ENCODE results near the gene CUX1. TPM values are rescaled to one million over a fixed set of nuclear protein-coding genes. Genes with fewer than 3 reads are reported as not detected.

The CUX1 gene
- total and polyA plus RNA-seq, 12 donors = 34.5 to 176 (median 145) TPM

GRCh38 chr7:102055181-102055976 is 238.0 kb downstream of the CUX1 start:
- Histone ChIP-seq H3K4me1 (peaks cover 0 to 6% (median 2%) of the 10 kb centered on the region in 9 donors), H3K4me3 (no peak overlapping the region), H3K36me3 (no peaks in the 10 kb centered on the region), H3K27me3 (no peaks in the 10 kb centered on the region), H3K9me3 (peaks cover 0 to 35% (median 13%) of the 10 kb centered on the region in 11 donors), H3K27ac (no peak overlapping the region)
- intact Hi-C loops (cut with DNase I) = no loop called here
- WGBS, 2 donors = 92 to 95% methylated on average over 2 of the region's 2 CpGs
- DNase-seq = no peak
- no peak for TF ChIP-seq CTCF (IDR thresholded peaks at IDR 0.05)
- no peak for ATAC-seq

- TF ChIP-seq CTCF (IDR thresholded peaks at IDR 0.05) = no peak
- intact Hi-C loops (cut with DNase I) = no loop called here
- Histone ChIP-seq H3K27me3 (no peaks in the 10 kb centered on the region), H3K4me3 (no peak overlapping the region), H3K4me1 (peaks cover 5 to 25% (median 15%) of the 10 kb centered on the region in 9 donors), H3K27ac (no peak overlapping the region), H3K36me3 (no peaks in the 10 kb centered on the region), H3K9me3 (peaks cover 0 to 23% (median 4%) of the 10 kb centered on the region in 11 donors)
- ATAC-seq (no peak), DNase-seq (no peak)
- 79 to 83% methylated on average over 9 of the region's 9 CpGs for WGBS, 2 donors
Observed at GRCh38 chr7:102059524-102059923, 242.1 kb downstream of the CUX1 start.

- peak overlapping the region in 1 of 10 donors; percentile 22 for H3K27ac ChIP-seq
- ATAC-seq = no peak
- H3K4me1 ChIP-seq = peaks cover 5 to 28% (median 23%) of the 10 kb centered on the region in 9 donors
- H3K27me3 ChIP-seq = no peaks in the 10 kb centered on the region
- no peak for TF ChIP-seq CTCF (IDR thresholded peaks at IDR 0.05)
- peaks cover 0 to 9% (median 0%) of the 10 kb centered on the region in 11 donors for H3K9me3 ChIP-seq
- no peak overlapping the region for H3K4me3 ChIP-seq
- no peak for DNase-seq
- H3K36me3 ChIP-seq = peaks cover 0 to under 1% (median 0%) of the 10 kb centered on the region in 9 donors
- intact Hi-C loops (cut with DNase I) = no loop called here
- WGBS, 2 donors = 84 to 87% methylated on average over 11 of the region's 11 CpGs
Observed at GRCh38 chr7:102061354-102061945, 244.0 kb downstream of the CUX1 start.

GRCh38 chr7:102061981-102062390 is 244.6 kb downstream of the CUX1 start:
- H3K4me3 ChIP-seq = no peak overlapping the region
- H3K27ac ChIP-seq = peak overlapping the region in 1 of 10 donors; percentile 22
- intact Hi-C loops (cut with DNase I) = no loop called here
- ATAC-seq (no peak), DNase-seq (no peak)
- peaks cover 5 to 28% (median 23%) of the 10 kb centered on the region in 9 donors for H3K4me1 ChIP-seq
- H3K9me3 ChIP-seq = peaks cover 0 to 4% (median 0%) of the 10 kb centered on the region in 11 donors
- peaks cover 0 to 4% (median 0%) of the 10 kb centered on the region in 9 donors for H3K36me3 ChIP-seq
- no peaks in the 10 kb centered on the region for H3K27me3 ChIP-seq
- 90 to 91% methylated on average over 8 of the region's 8 CpGs for WGBS, 2 donors
- TF ChIP-seq CTCF (IDR thresholded peaks at IDR 0.05) = no peak

All from heart right ventricle (tissue), 16 donors.